NT2/D1 (cell line): ENCODE results near the gene SCYL3.

Source experiments
- DNase-seq: peaks from one replicate; pipeline ENCODE4 v3.0.0-alpha.2; 2011; ENCODE audit warnings: low read depth, low spot score
- H3K27me3 ChIP-seq: 2 replicates; pipeline ENCODE4 v1.6.0; 2011; ENCODE audit warnings: mild to moderate bottlenecking; ENCODE audit not compliant: insufficient read length, insufficient read depth
- H3K36me3 ChIP-seq: 2 replicates; pipeline ENCODE4 v1.6.1; 2011; ENCODE audit warnings: mild to moderate bottlenecking, low read length, mixed read lengths; ENCODE audit not compliant: insufficient read depth, insufficient read length
- H3K4me1 ChIP-seq: 2 replicates; pipeline ENCODE4 v1.5.1; 2011; ENCODE audit not compliant: insufficient read depth, insufficient read length
- H3K4me3 ChIP-seq: 2 replicates; pipeline ENCODE4 v1.5.1; 2011; ENCODE audit warnings: low read depth; ENCODE audit not compliant: insufficient read length
- H3K9ac ChIP-seq: 2 replicates; pipeline ENCODE4 v1.6.0; 2011; ENCODE audit warnings: low read depth; ENCODE audit not compliant: insufficient read length
- H3K9me3 ChIP-seq: 2 replicates; pipeline ENCODE4 v1.5.1; 2011; ENCODE audit warnings: mild to moderate bottlenecking, low read length; ENCODE audit not compliant: insufficient read depth
- SUZ12 ChIP-seq: IDR thresholded peaks from 2 replicates; pipeline ENCODE4 v1.6.1; 2011; ENCODE audit not compliant: insufficient read length, insufficient read depth; ENCODE audit errors: extremely low read depth
- YY1 ChIP-seq: IDR thresholded peaks from 2 replicates; pipeline ENCODE4 v1.6.1; 2011; ENCODE audit not compliant: insufficient read length, insufficient read depth
- ZNF274 ChIP-seq: IDR thresholded peaks from 2 replicates; pipeline ENCODE4 v1.6.1; 2011; ENCODE audit warnings: mild to moderate bottlenecking, low read depth, low read length

Gene SCYL3

DNA sequence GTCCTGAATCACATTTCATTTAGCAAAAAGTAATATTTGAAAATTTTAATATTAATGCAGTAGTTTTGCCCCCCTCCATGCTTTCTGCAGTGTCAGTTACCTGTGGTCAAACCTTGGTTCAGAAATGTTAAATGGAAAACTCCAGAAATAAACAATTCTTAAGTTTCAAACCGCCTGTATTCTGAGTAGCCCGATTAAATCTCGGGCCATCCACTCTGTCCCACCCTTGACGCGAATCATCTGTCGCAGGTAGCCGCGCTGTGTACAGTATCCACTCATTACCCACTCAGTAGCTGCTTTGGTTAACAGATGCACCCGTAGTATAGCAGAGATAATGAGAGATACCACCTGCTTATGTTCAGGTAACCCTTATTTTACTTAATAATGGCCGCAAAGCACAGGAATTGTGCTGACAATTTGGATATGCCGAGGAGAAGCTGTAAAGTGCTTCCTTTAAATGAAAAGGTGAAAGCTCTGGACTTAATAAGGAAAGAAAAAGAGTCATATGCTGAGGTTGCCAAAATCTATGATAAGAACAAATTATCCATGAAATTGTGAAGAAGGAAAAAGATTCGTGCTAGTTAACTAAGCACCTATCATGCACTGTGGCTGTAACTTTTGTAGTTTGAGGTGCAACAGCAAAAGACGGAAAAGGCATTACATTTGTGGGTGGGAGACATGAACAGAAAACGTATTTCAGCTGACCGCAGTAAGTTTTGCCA, 889 bp upstream of the SCYL3 start:
- Histone ChIP-seq H3K4me3 (peak overlapping the region; percentile 79), H3K4me1 (no peaks in the 10 kb centered on the region)
- TF ChIP-seq SUZ12 (no peak), ZNF274 (no peak), YY1 (no peak)

GRCh38 chr1:169892927-169893644, 610 bp downstream of the SCYL3 start:
- DNase-seq: no peak
- H3K36me3 ChIP-seq: peaks cover 7% of the 10 kb centered on the region

More for the DNA sequence above, 889 bp upstream of the SCYL3 start:
- 0 out of 2 replicates have a peak, but pooled peaks cover 4% of the 10 kb centered on the region for H3K9me3 ChIP-seq
- H3K36me3 ChIP-seq: no peaks in the 10 kb centered on the region
- peak overlapping the region; percentile 22 for H3K9ac ChIP-seq
- no peaks in the 10 kb centered on the region for H3K27me3 ChIP-seq
- no peak for DNase-seq

DNA sequence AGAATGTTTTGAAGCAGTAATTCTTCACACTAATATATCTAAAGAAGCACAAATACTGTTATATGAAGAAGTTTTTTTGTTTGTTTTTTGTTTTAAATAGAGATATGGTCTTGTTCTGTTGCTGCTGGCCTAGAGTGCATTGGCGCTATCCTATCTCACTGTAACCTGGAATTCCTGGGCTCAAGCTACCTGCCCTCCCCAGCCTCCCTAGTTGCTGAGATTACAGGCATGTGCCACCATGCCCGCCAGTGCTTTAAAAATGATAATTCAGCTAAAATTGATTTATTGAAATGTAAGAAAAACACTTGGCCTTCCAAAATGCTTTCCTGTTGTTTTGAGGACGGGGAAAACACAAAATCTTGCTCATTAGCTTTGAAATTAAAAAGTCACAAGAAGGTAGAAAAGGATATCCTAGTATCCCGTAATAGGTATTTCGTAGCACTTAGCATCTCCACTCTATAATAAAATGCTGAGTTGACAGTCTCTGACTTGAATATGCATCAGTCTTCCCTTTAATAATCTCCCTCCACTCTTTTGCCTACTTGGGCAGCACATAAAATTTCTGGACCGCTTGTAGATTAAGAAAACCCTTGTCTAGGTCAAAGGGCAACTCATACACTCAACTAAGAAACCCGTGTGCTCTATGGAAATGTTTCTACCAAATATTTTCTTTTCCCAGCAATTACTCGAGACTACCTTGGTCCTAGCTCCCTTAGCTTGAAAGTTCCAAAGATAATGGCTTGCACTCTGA, 1.3 kb downstream of the SCYL3 start:
- no peak for TF ChIP-seq YY1
- no peak for TF ChIP-seq SUZ12
- TF ChIP-seq ZNF274: no peak
- no peaks in the 10 kb centered on the region for H3K27me3 ChIP-seq
- no peaks in the 10 kb centered on the region for H3K4me1 ChIP-seq
- peak overlapping the region; percentile 91 for H3K9ac ChIP-seq
- H3K9me3 ChIP-seq: no peaks in the 10 kb centered on the region
- H3K4me3 ChIP-seq: peak overlapping the region; percentile 79
- DNase-seq: no peak
- H3K36me3 ChIP-seq: peaks cover 14% of the 10 kb centered on the region

More at GRCh38 chr1:169892927-169893644, 610 bp downstream of the SCYL3 start:
- Histone ChIP-seq H3K4me1 (no peaks in the 10 kb centered on the region), H3K4me3 (peak overlapping the region; percentile 79), H3K27me3 (no peaks in the 10 kb centered on the region), H3K9ac (peak overlapping the region; percentile 91), H3K9me3 (no peaks in the 10 kb centered on the region)
- TF ChIP-seq ZNF274 (no peak), YY1 (no peak), SUZ12 (no peak)

DNA sequence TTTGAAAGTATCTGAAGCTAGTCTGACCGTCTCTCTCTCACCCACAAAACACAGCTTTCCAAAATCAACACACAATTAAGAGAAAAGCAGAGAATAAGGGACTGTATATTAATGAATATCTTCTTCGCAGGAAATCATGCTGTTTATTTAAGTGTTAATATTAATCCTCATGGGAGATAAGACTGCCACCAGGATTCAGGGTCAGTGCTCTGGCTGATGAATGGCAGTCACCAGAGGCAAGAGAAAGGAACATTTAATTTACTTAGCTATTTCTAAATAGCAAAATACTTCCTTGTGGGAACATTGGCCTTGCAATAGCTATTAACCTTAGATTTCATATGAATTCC, 2.2 kb downstream of the SCYL3 start:
- H3K9ac ChIP-seq: no peak overlapping the region
- TF ChIP-seq ZNF274: no peak
- no peak for TF ChIP-seq SUZ12
- TF ChIP-seq YY1: no peak
- no peak for DNase-seq
- no peaks in the 10 kb centered on the region for H3K9me3 ChIP-seq
- peaks cover 22% of the 10 kb centered on the region for H3K36me3 ChIP-seq
- H3K4me3 ChIP-seq: no peak overlapping the region
- H3K4me1 ChIP-seq: no peaks in the 10 kb centered on the region
- no peaks in the 10 kb centered on the region for H3K27me3 ChIP-seq

GRCh38 chr1:169890761-169891538, 2.7 kb downstream of the SCYL3 start:
- H3K9ac ChIP-seq: no peak overlapping the region
- H3K9me3 ChIP-seq: no peaks in the 10 kb centered on the region
- H3K27me3 ChIP-seq: no peaks in the 10 kb centered on the region
- TF ChIP-seq YY1: no peak
- TF ChIP-seq ZNF274: no peak
- no peak for TF ChIP-seq SUZ12
- no peaks in the 10 kb centered on the region for H3K4me1 ChIP-seq
- H3K36me3 ChIP-seq: peaks cover 26% of the 10 kb centered on the region
- no peak for DNase-seq
- no peak overlapping the region for H3K4me3 ChIP-seq

DNA sequence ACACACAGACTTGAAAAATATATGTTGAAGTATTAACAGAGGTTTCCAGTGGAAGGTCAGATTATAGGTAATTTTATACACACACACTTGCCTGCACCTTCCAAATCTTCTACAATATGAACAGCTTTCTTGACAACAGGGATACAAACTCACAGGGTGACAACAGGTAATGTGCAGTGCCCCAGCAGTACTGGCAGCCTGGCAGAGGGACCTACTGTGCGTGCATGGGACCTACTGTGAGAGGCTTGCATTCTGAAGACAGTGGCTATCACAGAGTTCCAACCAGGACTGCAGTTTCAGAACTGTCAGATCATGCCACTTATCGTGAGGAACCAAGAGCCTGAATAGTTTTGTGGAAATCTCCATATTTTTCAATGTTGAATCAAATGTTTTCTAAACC, 3.8 kb downstream of the SCYL3 start:
- no peak for DNase-seq
- TF ChIP-seq ZNF274 (no peak), SUZ12 (no peak), YY1 (no peak)
- no peaks in the 10 kb centered on the region for H3K9me3 ChIP-seq
- no peaks in the 10 kb centered on the region for H3K27me3 ChIP-seq
- H3K4me1 ChIP-seq: no peaks in the 10 kb centered on the region
- no peak overlapping the region for H3K9ac ChIP-seq
- peaks cover 34% of the 10 kb centered on the region for H3K36me3 ChIP-seq
- no peak overlapping the region for H3K4me3 ChIP-seq
